ENCODE data around the gene LRP10.
A peak's percentile ranks its signal among the peaks of the same experiment; 100 is the strongest.

LRP10 gene

DNA sequence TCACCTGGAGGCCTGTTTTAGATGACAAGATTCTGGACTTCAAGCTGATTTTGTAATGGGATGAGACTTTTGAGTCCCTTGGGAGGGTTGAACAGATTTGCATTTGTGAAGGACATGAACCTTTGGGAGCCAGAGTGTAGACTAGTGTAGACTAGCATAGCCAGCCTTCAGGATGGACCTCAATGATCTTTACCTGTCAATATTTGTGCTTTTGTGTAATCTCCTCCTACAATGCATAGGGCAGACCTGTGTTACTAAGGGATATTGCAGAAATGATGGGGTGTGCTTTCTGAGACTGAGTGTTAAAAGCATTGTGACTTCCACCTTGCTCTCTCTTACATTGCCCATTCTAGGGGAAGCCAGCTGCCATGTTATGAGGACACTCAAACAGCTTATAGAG is 9.9 kb upstream of the LRP10 start:
- no peak for DNase-seq (ENCODE audit: low read depth, low spot score)

DNA sequence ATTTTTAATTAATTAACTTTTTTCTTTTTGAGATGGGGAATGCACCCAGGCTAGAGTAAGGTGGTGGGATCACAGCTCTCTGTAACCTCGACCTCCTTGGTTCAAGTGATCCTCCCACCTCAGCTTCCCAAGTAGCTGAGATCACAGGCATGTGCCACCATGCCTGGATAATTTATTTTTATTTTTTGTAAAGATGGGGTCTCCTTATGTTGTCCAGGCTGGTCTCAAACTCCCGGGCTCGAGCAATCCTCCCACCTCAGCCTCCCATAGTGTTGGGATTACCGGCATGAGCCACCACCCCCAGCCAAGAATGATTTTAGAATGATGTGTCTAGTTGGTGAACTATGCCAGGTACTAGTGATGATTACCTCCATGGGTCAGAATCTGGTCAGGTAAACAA is 6.6 kb upstream of the LRP10 start:
- no peak for DNase-seq (ENCODE audit: low read depth, low spot score)

GRCh38 chr14:22865424-22866405 is 5.8 kb upstream of the LRP10 start:
- no peak for DNase-seq (ENCODE audit: low read depth, low spot score)

GRCh38 chr14:22866874-22867273 is 4.7 kb upstream of the LRP10 start:
- DNase-seq (ENCODE audit: low read depth, low spot score) = no peak

- no peak for DNase-seq (ENCODE audit: low read depth, low spot score)
Observed at GRCh38 chr14:22870811-22871223, 723 bp upstream of the LRP10 start.

DNA sequence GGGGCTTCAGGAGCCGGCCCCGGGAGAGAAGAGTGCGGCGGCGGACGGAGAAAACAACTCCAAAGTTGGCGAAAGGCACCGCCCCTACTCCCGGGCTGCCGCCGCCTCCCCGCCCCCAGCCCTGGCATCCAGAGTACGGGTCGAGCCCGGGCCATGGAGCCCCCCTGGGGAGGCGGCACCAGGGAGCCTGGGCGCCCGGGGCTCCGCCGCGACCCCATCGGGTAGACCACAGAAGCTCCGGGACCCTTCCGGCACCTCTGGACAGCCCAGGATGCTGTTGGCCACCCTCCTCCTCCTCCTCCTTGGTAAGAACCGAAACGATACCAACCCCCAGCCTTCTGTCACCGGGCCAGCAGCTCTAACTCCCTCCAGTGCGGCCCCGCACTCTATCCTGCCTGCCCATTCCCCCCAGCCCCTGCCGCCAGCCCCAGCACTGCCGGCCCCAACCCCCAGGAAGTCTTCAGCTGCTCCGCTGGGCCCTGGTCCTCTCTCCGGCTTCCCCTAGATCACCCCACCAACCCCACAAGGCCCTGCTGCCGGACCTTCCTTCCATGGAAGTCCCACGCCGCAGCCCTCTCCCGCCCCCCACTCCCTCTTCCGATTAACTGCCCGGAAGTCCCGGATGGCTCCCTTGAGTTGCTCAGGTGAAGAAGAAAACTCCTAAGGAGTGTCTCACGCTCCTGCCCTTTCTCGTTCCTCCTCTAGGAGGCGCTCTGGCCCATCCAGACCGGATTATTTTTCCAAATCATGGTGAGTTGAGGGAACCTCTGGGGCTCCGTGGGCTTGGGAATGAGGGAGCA is 693 bp downstream of the LRP10 start:
- peak; percentile 56 for DNase-seq (ENCODE audit: low read depth, low spot score)

GRCh38 chr14:22872833-22873520 is 1.4 kb downstream of the LRP10 start:
- DNase-seq (ENCODE audit: low read depth, low spot score) = no peak

DNA sequence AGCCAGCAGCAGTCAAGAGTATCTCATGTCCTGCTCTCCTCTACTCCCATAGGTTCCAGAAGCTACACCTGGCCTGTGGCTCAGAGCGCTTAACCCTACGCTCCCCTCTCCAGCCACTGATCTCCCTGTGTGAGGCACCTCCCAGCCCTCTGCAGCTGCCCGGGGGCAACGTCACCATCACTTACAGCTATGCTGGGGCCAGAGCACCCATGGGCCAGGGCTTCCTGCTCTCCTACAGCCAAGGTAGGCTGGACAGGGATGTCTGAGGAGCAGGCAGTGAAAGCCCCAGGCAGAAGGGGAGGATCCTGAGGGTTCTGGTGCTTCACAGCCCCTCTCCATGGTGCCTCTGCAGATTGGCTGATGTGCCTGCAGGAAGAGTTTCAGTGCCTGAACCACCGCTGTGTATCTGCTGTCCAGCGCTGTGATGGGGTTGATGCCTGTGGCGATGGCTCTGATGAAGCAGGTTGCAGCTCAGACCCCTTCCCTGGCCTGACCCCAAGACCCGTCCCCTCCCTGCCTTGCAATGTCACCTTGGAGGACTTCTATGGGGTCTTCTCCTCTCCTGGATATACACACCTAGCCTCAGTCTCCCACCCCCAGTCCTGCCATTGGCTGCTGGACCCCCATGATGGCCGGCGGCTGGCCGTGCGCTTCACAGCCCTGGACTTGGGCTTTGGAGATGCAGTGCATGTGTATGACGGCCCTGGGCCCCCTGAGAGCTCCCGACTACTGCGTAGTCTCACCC is 3.6 kb downstream of the LRP10 start:
- no peak for DNase-seq (ENCODE audit: low read depth, low spot score)

DNA sequence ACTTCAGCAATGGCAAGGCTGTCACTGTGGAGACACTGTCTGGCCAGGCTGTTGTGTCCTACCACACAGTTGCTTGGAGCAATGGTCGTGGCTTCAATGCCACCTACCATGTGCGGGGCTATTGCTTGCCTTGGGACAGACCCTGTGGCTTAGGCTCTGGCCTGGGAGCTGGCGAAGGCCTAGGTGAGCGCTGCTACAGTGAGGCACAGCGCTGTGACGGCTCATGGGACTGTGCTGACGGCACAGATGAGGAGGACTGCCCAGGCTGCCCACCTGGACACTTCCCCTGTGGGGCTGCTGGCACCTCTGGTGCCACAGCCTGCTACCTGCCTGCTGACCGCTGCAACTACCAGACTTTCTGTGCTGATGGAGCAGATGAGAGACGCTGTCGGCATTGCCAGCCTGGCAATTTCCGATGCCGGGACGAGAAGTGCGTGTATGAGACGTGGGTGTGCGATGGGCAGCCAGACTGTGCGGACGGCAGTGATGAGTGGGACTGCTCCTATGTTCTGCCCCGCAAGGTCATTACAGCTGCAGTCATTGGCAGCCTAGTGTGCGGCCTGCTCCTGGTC is 4.3 kb downstream of the LRP10 start:
- no peak for DNase-seq (ENCODE audit: low read depth, low spot score)

GRCh38 chr14:22877000-22877501 is 5.5 kb downstream of the LRP10 start:
- DNase-seq (ENCODE audit: low read depth, low spot score) = no peak

- no peak for DNase-seq (ENCODE audit: low read depth, low spot score)
Observed at GRCh38 chr14:22878271-22879246, 7.0 kb downstream of the LRP10 start.

GRCh38 chr14:22882064-22882463 is 10.5 kb downstream of the LRP10 start:
- no peak for DNase-seq (ENCODE audit: low read depth, low spot score)

- no peak for DNase-seq (ENCODE audit: low read depth, low spot score)
Observed at GRCh38 chr14:22882529-22883172, 11.1 kb downstream of the LRP10 start.

DNA sequence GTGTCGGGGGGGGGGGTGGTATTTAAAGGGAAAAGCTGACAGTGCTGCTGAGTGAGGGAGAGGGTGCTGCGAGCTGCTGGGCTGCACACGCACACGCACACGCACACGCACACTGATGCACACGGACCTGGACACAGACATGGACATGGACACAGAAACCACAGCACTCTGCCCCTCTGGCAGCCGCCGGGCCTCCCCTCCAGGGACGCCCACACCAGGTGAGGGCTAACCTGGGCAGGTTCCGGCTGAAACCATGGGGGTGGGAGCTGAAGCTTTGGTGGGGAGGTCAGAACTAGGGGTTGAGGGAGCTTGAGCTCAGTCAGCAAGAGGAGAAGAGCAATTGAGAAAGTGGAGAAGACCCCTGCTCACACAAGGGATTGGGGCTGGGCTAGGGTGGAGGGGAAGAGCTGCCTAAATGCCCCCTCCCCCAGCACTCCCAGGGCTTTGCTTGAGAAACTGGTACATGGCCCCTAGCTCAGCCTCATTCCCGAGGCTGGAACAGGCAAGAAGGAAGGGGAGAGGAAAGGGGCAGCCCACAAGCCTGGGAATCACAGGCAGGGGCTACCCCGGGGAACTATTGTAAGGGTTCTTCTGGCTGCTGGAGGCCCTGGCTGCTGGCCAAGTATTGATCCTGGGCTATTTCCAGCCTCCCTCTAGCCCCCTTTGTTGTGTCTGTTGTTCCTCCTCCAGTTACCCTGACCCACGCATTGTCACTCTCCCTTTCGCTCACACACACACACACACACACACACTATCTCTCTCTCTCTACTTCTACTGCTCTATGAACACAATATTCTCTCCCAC is 11.8 kb downstream of the LRP10 start, which contains the start of gene REM2:
Gene REM2 (plus strand): TSS at position 50 of the 804 bp plus-strand sequence. CDS start 66 bp downstream, at position 116.
- no peak for DNase-seq (ENCODE audit: low read depth, low spot score)

DNA sequence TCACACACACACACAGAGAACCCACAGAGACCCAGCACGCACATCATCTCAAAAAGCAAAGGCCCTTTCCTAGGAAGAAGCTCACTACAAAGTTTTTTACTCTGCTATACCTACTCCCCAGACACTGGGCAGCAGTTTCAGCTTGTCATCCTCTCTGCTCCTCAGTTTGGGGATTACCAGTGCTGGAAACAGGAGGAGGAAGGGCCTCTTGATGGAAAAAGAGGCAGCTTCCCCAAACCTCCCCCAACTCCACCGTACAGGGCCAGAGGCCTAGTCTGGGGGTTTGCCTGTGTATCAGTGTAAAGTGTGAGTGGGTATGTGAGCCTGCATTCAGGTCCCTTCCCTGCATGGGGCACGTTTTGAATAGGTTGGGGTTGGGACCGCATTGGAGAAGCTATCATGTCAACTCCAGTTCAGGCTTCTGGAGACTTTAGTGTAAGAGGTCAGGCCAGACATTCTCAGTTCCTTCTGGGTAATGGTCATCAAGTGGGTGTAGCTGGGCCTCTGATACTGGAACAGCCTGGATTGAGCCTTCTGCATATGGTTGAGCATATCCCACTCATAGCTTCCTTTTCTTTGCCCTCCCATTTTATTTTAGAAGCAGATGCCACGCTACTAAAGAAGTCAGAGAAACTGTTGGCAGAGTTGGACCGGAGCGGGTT is 12.7 kb downstream of the LRP10 start:
- DNase-seq (ENCODE audit: low read depth, low spot score) = no peak

- no peak for DNase-seq (ENCODE audit: low read depth, low spot score)
Observed at GRCh38 chr14:22884738-22885523, 13.4 kb downstream of the LRP10 start.

DNA sequence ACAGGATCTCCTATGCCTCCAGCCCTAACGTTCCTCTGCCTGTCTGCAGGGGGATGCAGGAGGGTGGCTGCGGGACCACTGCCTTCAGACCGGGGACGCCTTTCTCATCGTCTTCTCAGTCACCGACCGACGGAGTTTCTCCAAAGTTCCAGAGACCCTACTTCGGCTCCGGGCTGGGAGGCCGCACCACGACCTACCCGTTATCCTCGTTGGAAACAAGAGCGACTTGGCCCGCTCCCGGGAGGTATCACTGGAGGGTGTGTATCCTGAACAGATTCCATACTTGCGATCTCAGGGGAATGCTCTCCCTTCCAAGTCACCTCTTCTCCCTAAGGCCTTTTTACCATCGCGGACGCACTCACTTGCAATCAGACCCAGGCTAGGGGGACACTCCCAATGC is 14.4 kb downstream of the LRP10 start:
- no peak for DNase-seq (ENCODE audit: low read depth, low spot score)
